Glutamatergic neuron (in vitro differentiated cells): Measurements from ENCODE around the gene CCDC116. TPM values are rescaled to one million over a fixed set of nuclear protein-coding genes. Genes with fewer than 3 reads are reported as not detected.

Experiments
- DNase-seq: peaks from one replicate; pipeline ENCODE4 v3.0.0; 2022
- H3K27ac Mint-ChIP-seq: one replicate; pipeline ENCODE4 v1.8.0; 2020; ENCODE audit warnings: mild to moderate bottlenecking, mixed read lengths, inconsistent platforms; ENCODE audit not compliant: unreplicated experiment
- H3K27me3 Mint-ChIP-seq: one replicate; pipeline ENCODE4 v1.8.0; 2020; ENCODE audit warnings: mild to moderate bottlenecking, moderate library complexity, mixed read lengths, inconsistent platforms; ENCODE audit not compliant: unreplicated experiment
- H3K36me3 Mint-ChIP-seq: one replicate; pipeline ENCODE4 v1.8.0; 2020; ENCODE audit warnings: mild to moderate bottlenecking, mixed read lengths, inconsistent platforms; ENCODE audit not compliant: unreplicated experiment
- H3K4me1 Mint-ChIP-seq: one replicate; pipeline ENCODE4 v1.8.0; 2020; ENCODE audit warnings: mild to moderate bottlenecking, low read depth, mixed read lengths, inconsistent platforms; ENCODE audit not compliant: unreplicated experiment
- H3K4me3 Mint-ChIP-seq: one replicate; pipeline ENCODE4 v1.8.0; 2020; ENCODE audit warnings: mild to moderate bottlenecking, mixed read lengths, inconsistent platforms; ENCODE audit not compliant: unreplicated experiment
- H3K9me3 Mint-ChIP-seq: one replicate; pipeline ENCODE4 v1.8.0; 2020; ENCODE audit warnings: mild to moderate bottlenecking, moderate library complexity, mixed read lengths, inconsistent platforms; ENCODE audit not compliant: unreplicated experiment
- total RNA-seq: library from RNA; stranded (reverse); fragmentation: NEBNext Ultra II Directional; extraction: Animal tissue kit (Norgen Biotek cat#: 25700); gene quantifications from one replicate; pipeline ENCODE4 v1.2.1, GENCODE V29; 2021; ENCODE audit not compliant: unreplicated experiment
- TF ChIP-seq, protein P1 (sequence below): fragments of 200-600 bp; sonication (generic); IDR thresholded peaks from one replicate; pipeline ENCODE4 v1.5.0; 2021; ENCODE audit not compliant: partially characterized antibody, unreplicated experiment

The CCDC116 gene
- total RNA-seq, 1 donor from 2014 or later, result 0.71 TPM

DNA sequence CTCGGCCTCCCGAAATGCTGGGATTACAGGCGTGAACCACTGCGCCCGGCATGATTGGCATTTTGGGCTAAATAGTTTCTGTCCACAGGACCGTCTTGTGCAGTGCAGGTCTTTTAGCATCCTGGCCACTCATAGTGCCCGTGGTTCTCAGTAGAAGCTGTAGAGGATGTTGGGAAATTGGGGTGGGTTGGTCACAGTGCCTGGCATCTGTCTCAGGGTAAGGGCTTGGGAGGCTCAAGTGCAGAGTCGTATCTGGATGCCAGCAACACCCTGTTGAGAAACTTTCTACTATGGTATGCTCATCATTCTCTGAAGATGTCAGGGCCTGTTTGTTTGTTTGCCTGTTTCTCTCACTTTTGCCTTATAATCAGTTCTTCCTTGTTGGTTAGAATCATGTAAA lies 43.2 kb upstream of the CCDC116 start:
- TF ChIP-seq, protein P1, sequence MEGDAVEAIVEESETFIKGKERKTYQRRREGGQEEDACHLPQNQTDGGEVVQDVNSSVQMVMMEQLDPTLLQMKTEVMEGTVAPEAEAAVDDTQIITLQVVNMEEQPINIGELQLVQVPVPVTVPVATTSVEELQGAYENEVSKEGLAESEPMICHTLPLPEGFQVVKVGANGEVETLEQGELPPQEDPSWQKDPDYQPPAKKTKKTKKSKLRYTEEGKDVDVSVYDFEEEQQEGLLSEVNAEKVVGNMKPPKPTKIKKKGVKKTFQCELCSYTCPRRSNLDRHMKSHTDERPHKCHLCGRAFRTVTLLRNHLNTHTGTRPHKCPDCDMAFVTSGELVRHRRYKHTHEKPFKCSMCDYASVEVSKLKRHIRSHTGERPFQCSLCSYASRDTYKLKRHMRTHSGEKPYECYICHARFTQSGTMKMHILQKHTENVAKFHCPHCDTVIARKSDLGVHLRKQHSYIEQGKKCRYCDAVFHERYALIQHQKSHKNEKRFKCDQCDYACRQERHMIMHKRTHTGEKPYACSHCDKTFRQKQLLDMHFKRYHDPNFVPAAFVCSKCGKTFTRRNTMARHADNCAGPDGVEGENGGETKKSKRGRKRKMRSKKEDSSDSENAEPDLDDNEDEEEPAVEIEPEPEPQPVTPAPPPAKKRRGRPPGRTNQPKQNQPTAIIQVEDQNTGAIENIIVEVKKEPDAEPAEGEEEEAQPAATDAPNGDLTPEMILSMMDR, result no peak
- no peak for DNase-seq
- Mint-ChIP-seq H3K27me3 (peaks cover 2% of the 10 kb centered on the region), H3K27ac (no peak overlapping the region), H3K4me1 (peaks cover 34% of the 10 kb centered on the region), H3K36me3 (peaks cover 5% of the 10 kb centered on the region), H3K4me3 (no peak overlapping the region), H3K9me3 (peaks cover 11% of the 10 kb centered on the region)

DNA sequence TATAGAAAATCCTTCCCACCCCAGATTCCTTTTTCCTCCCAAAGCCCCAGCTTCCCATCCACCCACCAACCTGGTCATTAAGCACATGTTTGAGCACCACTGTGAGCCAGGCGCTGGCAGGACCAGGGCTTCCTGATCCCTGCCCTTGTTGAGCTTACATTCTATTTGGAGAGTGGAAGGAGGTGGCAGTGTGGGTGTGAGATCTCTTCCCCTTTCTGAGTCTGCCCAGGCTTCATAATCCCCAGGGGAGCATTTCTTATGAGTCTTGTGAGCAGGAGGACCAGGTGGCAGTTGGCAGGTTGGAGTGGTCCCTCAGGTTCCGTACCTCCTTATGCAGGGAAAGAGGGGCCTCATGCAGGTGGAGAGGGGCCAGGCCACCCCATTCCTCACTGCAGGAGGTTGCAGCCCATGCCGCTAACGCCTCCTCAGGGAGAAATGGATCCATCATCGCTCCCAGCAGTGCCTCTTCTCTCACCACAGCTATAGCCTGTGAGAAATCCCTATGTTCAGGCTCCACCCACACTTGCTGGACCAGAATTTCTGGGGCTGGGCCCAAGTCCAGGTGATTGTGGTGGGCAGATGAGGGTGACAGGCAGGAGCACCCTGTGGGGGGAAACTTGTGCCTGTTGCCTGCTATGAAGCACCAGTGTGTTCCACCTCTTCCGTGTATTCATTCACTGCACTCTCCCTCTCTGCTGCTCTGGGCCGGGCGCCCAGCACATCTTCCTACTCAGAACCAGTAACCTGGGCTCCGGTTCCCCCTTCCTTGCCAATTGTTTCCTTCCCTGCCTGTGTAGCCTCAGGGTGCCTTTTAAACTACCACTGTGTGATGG lies 41.5 kb upstream of the CCDC116 start:
- DNase-seq, result no peak
- H3K4me1 Mint-ChIP-seq, result peaks cover 37% of the 10 kb centered on the region
- peaks cover 6% of the 10 kb centered on the region for H3K36me3 Mint-ChIP-seq
- H3K9me3 Mint-ChIP-seq, result peaks cover 12% of the 10 kb centered on the region
- peaks cover 4% of the 10 kb centered on the region for H3K27me3 Mint-ChIP-seq
- no peak overlapping the region for H3K27ac Mint-ChIP-seq
- H3K4me3 Mint-ChIP-seq, result no peak overlapping the region
- TF ChIP-seq, protein P1, result no peak

DNA sequence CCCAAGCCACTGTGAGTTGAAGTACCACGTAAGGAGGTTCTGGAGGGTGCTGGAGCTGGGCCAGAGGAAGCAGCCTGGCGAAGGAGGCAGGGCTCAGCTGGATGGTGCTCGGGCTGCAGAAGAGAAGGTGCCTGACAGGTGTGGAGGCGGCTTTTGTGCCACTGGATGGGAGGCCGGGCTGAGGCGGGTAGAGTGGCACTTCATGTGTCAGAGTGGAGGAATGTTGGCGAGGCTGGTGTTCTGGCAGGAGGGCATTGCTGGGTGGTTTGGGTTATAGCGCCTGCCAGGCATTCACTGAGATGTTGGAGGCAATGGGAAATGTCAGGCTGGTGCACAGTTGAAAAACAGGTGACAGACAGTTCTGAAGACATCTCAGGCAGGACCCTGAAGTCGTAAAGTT lies 40.9 kb upstream of the CCDC116 start:
- peaks cover 6% of the 10 kb centered on the region for H3K36me3 Mint-ChIP-seq
- DNase-seq, result no peak
- peaks cover 12% of the 10 kb centered on the region for H3K9me3 Mint-ChIP-seq
- no peak overlapping the region for H3K4me3 Mint-ChIP-seq
- peaks cover 4% of the 10 kb centered on the region for H3K27me3 Mint-ChIP-seq
- TF ChIP-seq, protein P1, result no peak
- peaks cover 37% of the 10 kb centered on the region for H3K4me1 Mint-ChIP-seq
- H3K27ac Mint-ChIP-seq, result no peak overlapping the region

DNA sequence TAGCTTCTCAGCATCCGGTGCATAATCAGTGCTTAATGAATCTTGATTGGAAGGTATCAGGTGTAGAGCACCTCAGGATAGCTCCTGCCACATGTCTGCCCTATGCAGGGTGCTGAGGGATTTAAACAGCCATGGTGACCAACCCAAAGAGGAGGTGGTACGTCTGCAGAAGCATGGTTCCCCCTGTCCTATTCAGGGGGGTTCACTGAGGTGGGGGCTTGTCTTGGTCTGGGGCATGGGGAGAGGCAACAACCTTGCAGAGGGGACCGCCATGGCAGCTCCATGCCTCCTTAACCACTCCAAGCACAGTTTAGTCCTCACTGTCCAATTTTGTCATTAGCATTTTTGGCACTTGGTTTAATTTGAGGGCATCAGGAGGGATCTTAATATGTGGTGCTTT lies 40.1 kb upstream of the CCDC116 start:
- TF ChIP-seq, protein P1, result no peak
- Mint-ChIP-seq H3K27me3 (peaks cover 4% of the 10 kb centered on the region), H3K27ac (no peak overlapping the region)

DNA sequence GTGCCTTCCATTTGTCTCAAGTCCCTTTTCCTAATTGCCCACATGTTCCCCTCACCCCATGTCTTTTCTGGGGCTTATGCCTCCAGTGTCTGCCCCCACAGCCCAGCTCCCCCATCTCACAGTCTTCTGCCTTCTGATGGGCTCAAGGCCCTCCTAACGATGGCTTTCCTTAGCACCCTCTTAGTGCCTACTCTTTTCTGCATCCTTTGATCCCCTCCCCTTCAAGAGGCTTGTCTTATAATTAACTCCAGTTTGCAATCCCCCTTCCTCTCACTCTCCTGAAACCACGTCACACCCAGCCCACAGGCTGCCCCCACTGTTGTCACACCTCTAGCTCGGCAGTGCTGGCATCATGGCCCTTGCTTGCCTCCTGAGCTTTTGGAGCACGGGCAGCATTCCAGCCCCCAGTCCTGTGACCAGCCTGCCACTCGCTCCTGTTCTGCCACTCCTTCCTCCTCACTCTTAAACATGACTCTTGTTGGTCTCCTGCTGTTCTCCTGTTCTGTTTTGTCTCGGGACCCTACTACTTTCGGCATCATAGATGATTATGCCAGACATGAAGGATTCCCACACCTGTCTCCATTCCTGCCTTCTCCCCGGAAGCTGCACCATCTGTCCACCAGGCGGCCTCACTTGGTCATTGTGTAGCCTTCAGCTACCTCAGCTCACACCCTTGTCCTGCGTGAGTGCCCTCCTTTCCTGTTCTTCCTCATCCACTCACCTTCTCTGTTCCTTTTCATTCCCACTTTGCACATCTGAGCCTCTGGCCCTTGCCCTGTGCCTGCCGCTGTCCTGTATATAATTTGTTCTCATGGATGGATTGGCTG lies 38.9 kb upstream of the CCDC116 start:
- peaks cover 4% of the 10 kb centered on the region for H3K27me3 Mint-ChIP-seq
- TF ChIP-seq, protein P1, result peak; percentile 60
- H3K4me1 Mint-ChIP-seq, result peaks cover 30% of the 10 kb centered on the region
- H3K27ac Mint-ChIP-seq, result peak overlapping the region; percentile 0
- H3K36me3 Mint-ChIP-seq, result peaks cover 6% of the 10 kb centered on the region
- peak; percentile 47 for DNase-seq
- peaks cover 12% of the 10 kb centered on the region for H3K9me3 Mint-ChIP-seq
- peak overlapping the region; percentile 15 for H3K4me3 Mint-ChIP-seq

More for the DNA sequence above, 40.1 kb upstream of the CCDC116 start:
- Mint-ChIP-seq H3K9me3 (peaks cover 12% of the 10 kb centered on the region), H3K36me3 (peaks cover 6% of the 10 kb centered on the region), H3K4me3 (no peak overlapping the region), H3K4me1 (peaks cover 37% of the 10 kb centered on the region)
- DNase-seq, result no peak
